ENCODE results near the gene SNRNP200.

GRCh38 chr2:96249654-96250053, 55.7 kb downstream of the SNRNP200 start:
- no peak for TF ChIP-seq ZEB2 (tag by site-specific recombination; IDR thresholded peaks at IDR 0.05)
- TF ChIP-seq ZNF140 (tag by site-specific recombination; IDR thresholded peaks at IDR 0.05), result no peak
- TF ChIP-seq CTCF (tag by site-specific recombination; IDR thresholded peaks at IDR 0.05), result no peak
- TF ChIP-seq ZNF274 (IDR thresholded peaks at IDR 0.05; ENCODE audit: low read length), result no peak
- no peak for TF ChIP-seq ZNF274 (tag by site-specific recombination; IDR thresholded peaks at IDR 0.05; ENCODE audit: borderline replicate concordance)
- TF ChIP-seq ZNF324 (tag by site-specific recombination; IDR thresholded peaks at IDR 0.05), result no peak
- no peak for TF ChIP-seq ZNF184 (tag by site-specific recombination; IDR thresholded peaks at IDR 0.05)
- no peak for TF ChIP-seq PBX3 (CRISPR knock-in tag; IDR thresholded peaks at IDR 0.05)
- no peak for TF ChIP-seq IKZF3 (tag by site-specific recombination; IDR thresholded peaks at IDR 0.05)
- no peak for TF ChIP-seq ZBTB1 (tag by site-specific recombination; IDR thresholded peaks at IDR 0.05)
- TF ChIP-seq, protein P1, sequence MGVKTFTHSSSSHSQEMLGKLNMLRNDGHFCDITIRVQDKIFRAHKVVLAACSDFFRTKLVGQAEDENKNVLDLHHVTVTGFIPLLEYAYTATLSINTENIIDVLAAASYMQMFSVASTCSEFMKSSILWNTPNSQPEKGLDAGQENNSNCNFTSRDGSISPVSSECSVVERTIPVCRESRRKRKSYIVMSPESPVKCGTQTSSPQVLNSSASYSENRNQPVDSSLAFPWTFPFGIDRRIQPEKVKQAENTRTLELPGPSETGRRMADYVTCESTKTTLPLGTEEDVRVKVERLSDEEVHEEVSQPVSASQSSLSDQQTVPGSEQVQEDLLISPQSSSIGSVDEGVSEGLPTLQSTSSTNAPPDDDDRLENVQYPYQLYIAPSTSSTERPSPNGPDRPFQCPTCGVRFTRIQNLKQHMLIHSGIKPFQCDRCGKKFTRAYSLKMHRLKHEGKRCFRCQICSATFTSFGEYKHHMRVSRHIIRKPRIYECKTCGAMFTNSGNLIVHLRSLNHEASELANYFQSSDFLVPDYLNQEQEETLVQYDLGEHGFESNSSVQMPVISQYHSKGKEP (tag by site-specific recombination; IDR thresholded peaks at IDR 0.05), result no peak
- TF ChIP-seq ZNF792 (tag by site-specific recombination; IDR thresholded peaks at IDR 0.05), result no peak
